ENCODE measurements around the gene DNAJC11. TPM values are rescaled to one million over a fixed set of nuclear protein-coding genes. Genes with fewer than 3 reads are reported as not detected.

The DNAJC11 gene
- total RNA-seq, 1 experiment from 2014 or later = 106 TPM

GRCh38 chr1:6635161-6635909 is 66.3 kb downstream of the DNAJC11 start:
- intact Hi-C loops (cut with micrococcal nuclease; ENCODE audit: unreplicated experiment) = no loop called here
- no TSS peak for BruUV-seq (replicated peaks)
- Histone ChIP-seq H3K4me3 (ENCODE audit: low read depth, low read length, poor library complexity, severe bottlenecking) (no peak overlapping the region), H3K27ac (ENCODE audit: low read depth, low read length, poor library complexity, severe bottlenecking) (no peak overlapping the region), H3K9me3 (ENCODE audit: low read depth, low read length, poor library complexity, severe bottlenecking) (no peaks in the 10 kb centered on the region), H3K27me3 (replicated peaks; ENCODE audit: insufficient read depth, low read depth, low read length, poor library complexity) (no peaks in the 10 kb centered on the region), H3K36me3 (ENCODE audit: insufficient read depth, low read length, poor library complexity, severe bottlenecking) (peaks cover 76% of the 10 kb centered on the region), H3K4me1 (ENCODE audit: insufficient read depth, low read length, poor library complexity, severe bottlenecking) (no peaks in the 10 kb centered on the region)
- ChIA-PET POLR2A (ENCODE audit: low non-redundant PET) (no interaction called here), CTCF (no interaction called here)
- no peak for DNase-seq (ENCODE audit: low spot score)
- no peak for TF ChIP-seq EZH2 (IDR thresholded peaks at IDR 0.05; ENCODE audit: borderline replicate concordance, low read depth, low read length, poor library complexity, severe bottlenecking)
- no peak for TF ChIP-seq CTCF (conservative IDR thresholded peaks at IDR 0.05; ENCODE audit: low read depth, low read length)

GRCh38 chr1:6634371-6635052 is 67.1 kb downstream of the DNAJC11 start:
- H3K36me3 ChIP-seq (ENCODE audit: insufficient read depth, low read length, poor library complexity, severe bottlenecking) = peaks cover 79% of the 10 kb centered on the region
- TF ChIP-seq EZH2 (IDR thresholded peaks at IDR 0.05; ENCODE audit: borderline replicate concordance, low read depth, low read length, poor library complexity, severe bottlenecking) (no peak), CTCF (conservative IDR thresholded peaks at IDR 0.05; ENCODE audit: low read depth, low read length) (peak; percentile 56)
- intact Hi-C loops (cut with micrococcal nuclease; ENCODE audit: unreplicated experiment) = no loop called here
- TSS peak; percentile 79 for BruUV-seq (replicated peaks)
- POLR2A ChIA-PET (ENCODE audit: low non-redundant PET) = no interaction called here
- H3K27me3 ChIP-seq (replicated peaks; ENCODE audit: insufficient read depth, low read depth, low read length, poor library complexity) = no peaks in the 10 kb centered on the region
- H3K9me3 ChIP-seq (ENCODE audit: low read depth, low read length, poor library complexity, severe bottlenecking) = no peaks in the 10 kb centered on the region
- DNase-seq (ENCODE audit: low spot score) = peak; percentile 45
- no peak overlapping the region for H3K27ac ChIP-seq (ENCODE audit: low read depth, low read length, poor library complexity, severe bottlenecking)
- CTCF ChIA-PET = no interaction called here
- no peaks in the 10 kb centered on the region for H3K4me1 ChIP-seq (ENCODE audit: insufficient read depth, low read length, poor library complexity, severe bottlenecking)
- no peak overlapping the region for H3K4me3 ChIP-seq (ENCODE audit: low read depth, low read length, poor library complexity, severe bottlenecking)

- TF ChIP-seq CTCF (conservative IDR thresholded peaks at IDR 0.05; ENCODE audit: low read depth, low read length) (no peak), EZH2 (IDR thresholded peaks at IDR 0.05; ENCODE audit: borderline replicate concordance, low read depth, low read length, poor library complexity, severe bottlenecking) (no peak)
These were observed 68.8 kb downstream of the DNAJC11 start for GRCh38 chr1:6632588-6633514.

More at GRCh38 chr1:6632588-6633514, 68.8 kb downstream of the DNAJC11 start:
- Histone ChIP-seq H3K9me3 (ENCODE audit: low read depth, low read length, poor library complexity, severe bottlenecking) (no peaks in the 10 kb centered on the region), H3K27ac (ENCODE audit: low read depth, low read length, poor library complexity, severe bottlenecking) (no peak overlapping the region), H3K36me3 (ENCODE audit: insufficient read depth, low read length, poor library complexity, severe bottlenecking) (peaks cover 87% of the 10 kb centered on the region), H3K4me1 (ENCODE audit: insufficient read depth, low read length, poor library complexity, severe bottlenecking) (no peaks in the 10 kb centered on the region), H3K27me3 (replicated peaks; ENCODE audit: insufficient read depth, low read depth, low read length, poor library complexity) (no peaks in the 10 kb centered on the region), H3K4me3 (ENCODE audit: low read depth, low read length, poor library complexity, severe bottlenecking) (no peak overlapping the region)
- no TSS peak for BruUV-seq (replicated peaks)
- no peak for DNase-seq (ENCODE audit: low spot score)
- intact Hi-C loops (cut with micrococcal nuclease; ENCODE audit: unreplicated experiment) = no loop called here
- CTCF ChIA-PET = no interaction called here
- POLR2A ChIA-PET (ENCODE audit: low non-redundant PET) = interaction anchor here (0.7 kb wide), 1 partner anchor 126 kb away, joined by 7 read pairs; no protein-coding TSS in a partner anchor

All from A673 (cell line).